Panc1 (cell line): Measurements from ENCODE around the gene CELSR2.

Experiments
- CTCF ChIP-seq: fragments of 450-650 bp; IDR thresholded peaks from 2 replicates; pipeline ENCODE4 v1.5.1; 2017; ENCODE audit warnings: mild to moderate bottlenecking
- TCF7L2 ChIP-seq: IDR thresholded peaks from 2 replicates; pipeline ENCODE4 v1.6.1; 2011; ENCODE audit warnings: mild to moderate bottlenecking, low read depth, low read length, inconsistent platforms

- TF ChIP-seq TCF7L2 = no peak
- no peak for TF ChIP-seq CTCF
Measured at GRCh38 chr1:109272021-109272799, 22.9 kb downstream of the CELSR2 start.
